Naive thymus-derived CD4-positive, alpha-beta T cell (primary cell): ENCODE results near the gene SLC35F6. TPM values are rescaled to one million over a fixed set of nuclear protein-coding genes. Genes with fewer than 3 reads are reported as not detected.

Source experiments
- ATAC-seq: fragments of 150-1000 bp; cut with Tn5 transposase; 2 replicates; pipeline ENCODE4 v1.10.0; 2021; ENCODE audit warnings: mild to moderate bottlenecking, moderate library complexity
- CTCF ChIA-PET: fragments of 350-600 bp; sonication (Branson Sonifier 250); formaldehyde crosslinking; loops from one replicate; lab custom pipeline; 2021; ENCODE audit warnings: antibody characterized with exemption; lab: Charles Lee
- POLR2A ChIA-PET: fragments of 350-600 bp; sonication (Branson Sonifier 250); formaldehyde crosslinking; loops from one replicate; lab custom pipeline; 2021; ENCODE audit warnings: antibody characterized with exemption, inconsistent platforms; lab: Charles Lee
- DNase-seq, 9 donors: peaks; one replicate each; pipeline versions ENCODE4 v3.0.0 to v3.0.0-alpha.2; 2020 to 2022; ENCODE audit warnings: mixed read lengths in 1 of 9
- H3K27ac ChIP-seq: one replicate; pipeline ENCODE4 v1.7.0; 2013; ENCODE audit warnings: mild to moderate bottlenecking, low read depth, low read length, moderate library complexity
- H3K27me3 ChIP-seq, 2 donors: one replicate each; pipeline ENCODE4 v1.7.0; 2013; ENCODE audit warnings: low read length in 2 of 2, mild to moderate bottlenecking in 2 of 2, moderate library complexity in 2 of 2; ENCODE audit not compliant: control insufficient read depth in 2 of 2, insufficient read depth in 2 of 2
- H3K36me3 ChIP-seq, 3 experiments: 1 replicate in 2 of 3; 2 replicates in 1 of 3; pipeline ENCODE4 v1.7.0; 2013; ENCODE audit warnings: low read length in 3 of 3, mild to moderate bottlenecking in 3 of 3, moderate library complexity in 1 of 3; ENCODE audit not compliant: insufficient read depth in 3 of 3, control insufficient read depth in 2 of 3
- H3K4me1 ChIP-seq, 2 donors: one replicate each; pipeline ENCODE4 v1.7.0; 2013; ENCODE audit warnings: low read length in 2 of 2, mild to moderate bottlenecking in 2 of 2, moderate library complexity in 1 of 2; ENCODE audit not compliant: control insufficient read depth in 2 of 2, insufficient read depth in 2 of 2
- H3K4me3 ChIP-seq: 2 replicates; pipeline ENCODE4 v1.7.0; 2013; ENCODE audit warnings: mild to moderate bottlenecking, low read length
- H3K9me3 ChIP-seq, 3 experiments: 1 replicate in 2 of 3; 2 replicates in 1 of 3; pipeline ENCODE4 v1.7.0; 2013; ENCODE audit warnings: low read length in 3 of 3; ENCODE audit not compliant: control insufficient read depth in 2 of 3
- H3K27ac Mint-ChIP-seq, 9 donors: one replicate each; pipeline ENCODE4 v1.8.0; 2020 to 2022; ENCODE audit warnings: mixed read lengths in 9 of 9, mild to moderate bottlenecking in 8 of 9, moderate library complexity in 5 of 9, inconsistent platforms in 2 of 9
- H3K27me3 Mint-ChIP-seq, 5 donors: one replicate each; pipeline ENCODE4 v1.8.0; 2021 to 2022; ENCODE audit warnings: mixed read lengths in 5 of 5, mild to moderate bottlenecking in 1 of 5
- H3K36me3 Mint-ChIP-seq, 5 donors: one replicate each; pipeline ENCODE4 v1.8.0; 2020 to 2022; ENCODE audit warnings: mixed read lengths in 5 of 5, mild to moderate bottlenecking in 3 of 5, inconsistent platforms in 1 of 5
- H3K4me1 Mint-ChIP-seq, 7 donors: one replicate each; pipeline ENCODE4 v1.8.0; 2020 to 2022; ENCODE audit warnings: mixed read lengths in 7 of 7, mild to moderate bottlenecking in 3 of 7, inconsistent platforms in 1 of 7
- H3K4me3 Mint-ChIP-seq, 10 donors: one replicate each; pipeline ENCODE4 v1.8.0; 2020 to 2022; ENCODE audit warnings: mild to moderate bottlenecking in 10 of 10, mixed read lengths in 10 of 10, moderate library complexity in 6 of 10, inconsistent platforms in 2 of 10
- H3K9me3 Mint-ChIP-seq, 11 donors: one replicate each; pipeline ENCODE4 v1.8.0; 2020 to 2022; ENCODE audit warnings: mixed read lengths in 11 of 11, mild to moderate bottlenecking in 4 of 11, inconsistent platforms in 1 of 11, moderate library complexity in 1 of 11
- intact Hi-C, 2 donors: fragments of 100-400 bp; cut with micrococcal nuclease; formaldehyde crosslinking; loops; one replicate each; pipeline ENCODE4 v1.15.1; 2023
- polyA plus RNA-seq, 2 donors: library from polyadenylated mRNA; unstranded; fragments of 300-500 nt; fragmentation: Illumina TruSeq; gene quantifications; one replicate each; pipeline ENCODE4 v1.2.3, GENCODE V29; 2021
- total RNA-seq, 6 experiments: library from RNA in 5 of 6; stranded (reverse) in 5 of 6; gene quantifications; 1 replicate in 5 of 6; 2 replicates in 1 of 6; pipeline ENCODE4 v1.2.3 and lab custom pipeline; 2021 to 2026

SLC35F6 gene
- total and polyA plus RNA-seq, 7 experiments from 2014 or later = 4.7 to 22.5 (median 19.1) TPM

GRCh38 chr2:26778098-26778497 is 14.0 kb downstream of the SLC35F6 start:
- H3K27me3 ChIP-seq = no peaks in the 10 kb centered on the region
- DNase-seq (no peak), ATAC-seq (no peak)
- H3K36me3 ChIP-seq = peaks cover 12 to 68% (median 14%) of the 10 kb centered on the region in 3 experiments
- Mint-ChIP-seq H3K4me3 (no peak overlapping the region), H3K27ac (no peak overlapping the region), H3K27me3 (no peaks in the 10 kb centered on the region), H3K36me3 (peaks cover 5 to 48% (median 11%) of the 10 kb centered on the region in 5 donors), H3K4me1 (peaks cover 0 to 9% (median 3%) of the 10 kb centered on the region in 7 donors), H3K9me3 (no peaks in the 10 kb centered on the region)
- ChIA-PET CTCF (no interaction called here), POLR2A (interaction anchor here (0.7 kb wide), 1 partner anchor 525 kb away, joined by 3 read pairs; no protein-coding TSS in a partner anchor)
- no peak overlapping the region for H3K4me3 ChIP-seq
- H3K4me1 ChIP-seq = no peaks in the 10 kb centered on the region
- H3K27ac ChIP-seq = no peak overlapping the region
- H3K9me3 ChIP-seq = no peaks in the 10 kb centered on the region
- intact Hi-C loops = no loop called here

- H3K27me3 Mint-ChIP-seq = no peaks in the 10 kb centered on the region
- Histone ChIP-seq H3K27ac (no peak overlapping the region), H3K4me1 (no peaks in the 10 kb centered on the region), H3K4me3 (no peak overlapping the region), H3K36me3 (peaks cover 12 to 68% (median 14%) of the 10 kb centered on the region in 3 experiments), H3K27me3 (no peaks in the 10 kb centered on the region), H3K9me3 (no peaks in the 10 kb centered on the region)
- POLR2A ChIA-PET = no interaction called here
- H3K27ac Mint-ChIP-seq = peak overlapping the region in 3 of 9 donors; percentile 6 to 73 (median 36)
- H3K4me1 Mint-ChIP-seq = peaks cover 0 to 9% (median 3%) of the 10 kb centered on the region in 7 donors
- CTCF ChIA-PET = no interaction called here
- no peak overlapping the region for H3K4me3 Mint-ChIP-seq
- H3K9me3 Mint-ChIP-seq = no peaks in the 10 kb centered on the region
- H3K36me3 Mint-ChIP-seq = peaks cover 5 to 48% (median 11%) of the 10 kb centered on the region in 5 donors
- intact Hi-C loops = no loop called here
- ATAC-seq = no peak
- DNase-seq = no peak
Observed at GRCh38 chr2:26778507-26778906, 14.4 kb downstream of the SLC35F6 start.

- no peak for ATAC-seq
- Mint-ChIP-seq H3K4me1 (peaks cover under 1 to 7% (median 3%) of the 10 kb centered on the region in 7 donors), H3K27ac (peak overlapping the region in 2 of 9 donors; percentile 8 to 14), H3K4me3 (no peak overlapping the region), H3K27me3 (no peaks in the 10 kb centered on the region), H3K36me3 (peaks cover 5 to 40% (median 11%) of the 10 kb centered on the region in 5 donors), H3K9me3 (no peaks in the 10 kb centered on the region)
- CTCF ChIA-PET = no interaction called here
- no peaks in the 10 kb centered on the region for H3K27me3 ChIP-seq
- peaks cover 7 to 57% (median 12%) of the 10 kb centered on the region in 3 experiments for H3K36me3 ChIP-seq
- H3K27ac ChIP-seq = no peak overlapping the region
- peaks cover 0 to 4% of the 10 kb centered on the region in 2 donors for H3K4me1 ChIP-seq
- H3K9me3 ChIP-seq = no peaks in the 10 kb centered on the region
- POLR2A ChIA-PET = no interaction called here
- DNase-seq = no peak
- H3K4me3 ChIP-seq = no peak overlapping the region
- intact Hi-C loops = loop anchor here in 1 of 2 donors (10.0 kb wide), 1 partner anchor 1105 kb away; the partner anchor contains the start of gene DTNB
Observed at GRCh38 chr2:26780203-26780760, 16.2 kb downstream of the SLC35F6 start.

GRCh38 chr2:26782876-26783704 is 19.0 kb downstream of the SLC35F6 start:
- Histone ChIP-seq H3K4me3 (no peak overlapping the region), H3K36me3 (peaks cover 4 to 28% (median 4%) of the 10 kb centered on the region in 3 experiments), H3K27me3 (no peaks in the 10 kb centered on the region), H3K27ac (no peak overlapping the region), H3K4me1 (peaks cover 0 to 4% of the 10 kb centered on the region in 2 donors), H3K9me3 (no peaks in the 10 kb centered on the region)
- Mint-ChIP-seq H3K4me3 (peak overlapping the region in 2 of 10 donors; percentile 29 to 35), H3K27me3 (peaks cover 0 to 12% (median 6%) of the 10 kb centered on the region in 5 donors), H3K36me3 (peaks cover 0 to 22% (median 11%) of the 10 kb centered on the region in 5 donors), H3K27ac (peak overlapping the region in 3 of 9 donors; percentile 21 to 58 (median 42)), H3K4me1 (peaks cover 9 to 17% (median 11%) of the 10 kb centered on the region in 7 donors), H3K9me3 (no peaks in the 10 kb centered on the region)
- intact Hi-C loops = loop anchor here in 1 of 2 donors (10.0 kb wide), 1 partner anchor 1108 kb away; the partner anchor contains the start of gene DTNB
- ChIA-PET POLR2A (interaction anchor here (0.7 kb wide), 2 partner anchors 28 to 1008 kb away, joined by 3 to 4 read pairs; no protein-coding TSS in a partner anchor), CTCF (no interaction called here)
- ATAC-seq (no peak), DNase-seq (no peak)

- H3K4me1 ChIP-seq = peaks cover 0 to 4% of the 10 kb centered on the region in 2 donors
- H3K36me3 Mint-ChIP-seq = peaks cover 0 to 23% (median 8%) of the 10 kb centered on the region in 5 donors
- ATAC-seq (no peak), DNase-seq (no peak)
- H3K4me3 Mint-ChIP-seq = peak overlapping the region; percentile 23 to 89 (median 88)
- H3K27ac ChIP-seq = no peak overlapping the region
- H3K27ac Mint-ChIP-seq = peak overlapping the region in 7 of 9 donors; percentile 65 to 97 (median 89)
- POLR2A ChIA-PET = interaction anchor here (0.5 to 0.7 kb wide), 2 partner anchors 12 to 21 kb away, joined by 3 read pairs; partner anchors contain the start of gene SLC35F6
- intact Hi-C loops = loop anchor here (1.0 to 10.0 kb wide), 15 partner anchors 12 to 1110 kb away; partner anchors contain the start of genes AGBL5 (in 2 of the 2), HADHA (in 2 of the 2), HADHB (in 2 of the 2) and SLC35F6 (in 2 of the 2)
- peaks cover 10 to 31% (median 11%) of the 10 kb centered on the region in 7 donors for H3K4me1 Mint-ChIP-seq
- H3K4me3 ChIP-seq = peak overlapping the region; percentile 78
- H3K36me3 ChIP-seq = peaks cover 0 to 13% (median 4%) of the 10 kb centered on the region in 3 experiments
- CTCF ChIA-PET = no interaction called here
- peaks cover 0 to 23% (median 21%) of the 10 kb centered on the region in 5 donors for H3K27me3 Mint-ChIP-seq
- no peaks in the 10 kb centered on the region for H3K27me3 ChIP-seq
- no peaks in the 10 kb centered on the region for H3K9me3 ChIP-seq
- H3K9me3 Mint-ChIP-seq = peaks cover 0 to 2% (median 0%) of the 10 kb centered on the region in 11 donors
Observed at GRCh38 chr2:26784570-26785234, 20.6 kb downstream of the SLC35F6 start.
